ENCODE results near the gene HNRNPA3. TPM values are rescaled to one million over a fixed set of nuclear protein-coding genes. Genes with fewer than 3 reads are reported as not detected.
"Not testable (repeated sequence)": the region's sequence is repeated elsewhere in the genome, so short reads cannot be mapped to it uniquely, and the experiment has no call there.

HNRNPA3 gene
- total and polyA plus RNA-seq, 10 of the 15 experiments (the other 5 are each of a cell fraction or from before 2014, with no cell fraction given) = 40.4 to 343 (median 206) TPM

- H3K4me3 ChIP-seq = peak overlapping the region; percentile 72
- ChIA-PET POLR2A (interaction anchor here (1.0 to 6.7 kb wide), 13 partner anchors 7 to 101 kb away, joined by 5 to 76 read pairs (median 12); partner anchors contain the start of gene HNRNPA3), CTCF (interaction anchor here (0.6 to 14.2 kb wide), 19 partner anchors 7 to 712 kb away, joined by 3 to 213 read pairs (median 6); no protein-coding TSS in a partner anchor), RAD21 (ENCODE audit: unreplicated experiment) (interaction anchor here (0.7 to 6.2 kb wide), 13 partner anchors 10 to 150 kb away, joined by 3 to 166 read pairs (median 12); no protein-coding TSS in a partner anchor), SMC1A (ENCODE audit: uncharacterized antibody, unreplicated experiment) (interaction anchor here (0.6 to 8.5 kb wide), 15 partner anchors 8 to 127 kb away, joined by 3 to 140 read pairs (median 6); partner anchors contain the start of gene HNRNPA3)
- BruUV-seq (replicated peaks) = no TSS peak
- peaks cover 33% of the 10 kb centered on the region for H3K79me2 ChIP-seq (ENCODE audit: control insufficient read depth, insufficient read depth, low read length)
- TF ChIP-seq RUNX3 (IDR thresholded peaks at IDR 0.05; ENCODE audit: low read length) = peak; percentile 80
- 0 out of 2 replicates have a peak, but pooled peaks have one; percentile 7 for TF ChIP-seq RB1 (IDR thresholded peaks at IDR 0.05; ENCODE audit: borderline replicate concordance)
- TF ChIP-seq FOXM1 (IDR thresholded peaks at IDR 0.05; ENCODE audit: low read depth, low read length) = peak; percentile 38; the same call in 1 of the 2 replicates
- TF ChIP-seq, protein P1, sequence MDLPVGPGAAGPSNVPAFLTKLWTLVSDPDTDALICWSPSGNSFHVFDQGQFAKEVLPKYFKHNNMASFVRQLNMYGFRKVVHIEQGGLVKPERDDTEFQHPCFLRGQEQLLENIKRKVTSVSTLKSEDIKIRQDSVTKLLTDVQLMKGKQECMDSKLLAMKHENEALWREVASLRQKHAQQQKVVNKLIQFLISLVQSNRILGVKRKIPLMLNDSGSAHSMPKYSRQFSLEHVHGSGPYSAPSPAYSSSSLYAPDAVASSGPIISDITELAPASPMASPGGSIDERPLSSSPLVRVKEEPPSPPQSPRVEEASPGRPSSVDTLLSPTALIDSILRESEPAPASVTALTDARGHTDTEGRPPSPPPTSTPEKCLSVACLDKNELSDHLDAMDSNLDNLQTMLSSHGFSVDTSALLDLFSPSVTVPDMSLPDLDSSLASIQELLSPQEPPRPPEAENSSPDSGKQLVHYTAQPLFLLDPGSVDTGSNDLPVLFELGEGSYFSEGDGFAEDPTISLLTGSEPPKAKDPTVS (IDR thresholded peaks at IDR 0.05; ENCODE audit: low read depth, low read length) = no peak
- intact Hi-C loops (cut with micrococcal nuclease; ENCODE audit: unreplicated experiment) (loop anchor here (2.0 to 10.0 kb wide), 2 partner anchors 15 to 129 kb away; partner anchors contain the start of gene AGPS), in situ Hi-C loops (cut with MboI) (no loop called here)
- no peaks in the 10 kb centered on the region for H4K20me1 ChIP-seq (ENCODE audit: control insufficient read depth, insufficient read depth)
- no peaks in the 10 kb centered on the region for H3K36me3 ChIP-seq (ENCODE audit: control insufficient read depth in 2 of 2, insufficient read depth in 2 of 2, low read length in 1 of 2)
- 0 out of 3 replicates have a peak, but pooled peaks have one; percentile 1 for ATAC-seq
- H2AFZ ChIP-seq (ENCODE audit: control insufficient read depth, low read depth, low read length) = peak overlapping the region; percentile 4
- peak overlapping the region; percentile 99; the same call in 1 of the 2 replicates for H3K27ac ChIP-seq (ENCODE audit: control insufficient read depth, insufficient read depth)
- H3K9ac ChIP-seq (ENCODE audit: control insufficient read depth, insufficient read depth, low read length) = peak overlapping the region; percentile 99
- no peak for DNase-seq (ENCODE audit: low read depth, low spot score)
- H3K4me1 ChIP-seq (ENCODE audit: control insufficient read depth, insufficient read depth, low read length) = peaks cover 12% of the 10 kb centered on the region
- 47% methylated on average over 4 of the region's 4 CpGs for WGBS (ENCODE audit: insufficient coverage, insufficient replicate concordance, low lambda C conversion rate, missing lambda C conversion rate)
- H3K4me2 ChIP-seq (ENCODE audit: control insufficient read depth, insufficient read depth) = peak overlapping the region; percentile 99
- FAIRE-seq = peak; percentile 27
- H3K9me3 ChIP-seq (replicated peaks; ENCODE audit: control insufficient read depth, insufficient read depth, low read length) = no peaks in the 10 kb centered on the region
- H3K27me3 ChIP-seq (replicated peaks in 1 of 2; ENCODE audit: control insufficient read depth in 2 of 2, insufficient read depth in 2 of 2, low read length in 1 of 2) = no peaks in the 10 kb centered on the region
Measured at GRCh38 chr2:177265824-177266817, 53.5 kb downstream of the HNRNPA3 start.

DNA sequence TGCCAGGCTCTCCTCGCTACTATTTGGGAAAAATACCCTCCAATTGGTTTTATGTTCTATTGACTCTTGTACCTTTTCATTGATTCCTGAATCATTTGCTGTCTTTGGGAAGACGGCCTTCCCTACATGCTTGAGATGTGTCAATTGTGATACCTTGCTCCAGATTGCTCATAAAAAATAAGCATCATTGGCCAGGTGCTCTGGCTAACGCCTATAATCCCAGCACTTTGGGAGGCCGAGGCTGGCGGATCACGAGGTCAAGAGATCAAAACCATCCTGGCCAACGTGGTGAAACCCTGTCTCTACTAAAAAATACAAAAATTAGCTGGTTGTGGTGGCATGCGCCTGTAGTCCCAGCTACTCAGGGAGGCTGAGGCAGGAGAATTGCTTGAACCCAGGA is 54.4 kb downstream of the HNRNPA3 start:
- not testable (repeated sequence) for H3K9ac ChIP-seq (ENCODE audit: control insufficient read depth, insufficient read depth, low read length); H3K4me2 ChIP-seq (ENCODE audit: control insufficient read depth, insufficient read depth)

More for the DNA sequence above, 54.4 kb downstream of the HNRNPA3 start:
- peaks cover 12% of the 10 kb centered on the region for H3K4me1 ChIP-seq (ENCODE audit: control insufficient read depth, insufficient read depth, low read length)
- POLR2A ChIA-PET = interaction anchor here (1.0 to 4.8 kb wide), 2 partner anchors 102 kb away, joined by 3 to 74 read pairs; no protein-coding TSS in a partner anchor
- CTCF ChIA-PET = interaction anchor here (1.5 to 14.2 kb wide), 8 partner anchors 10 to 103 kb away, joined by 4 to 213 read pairs (median 28); no protein-coding TSS in a partner anchor
- H3K36me3 ChIP-seq (ENCODE audit: control insufficient read depth in 2 of 2, insufficient read depth in 2 of 2, low read length in 1 of 2); H4K20me1 ChIP-seq (ENCODE audit: control insufficient read depth, insufficient read depth); H3K27me3 ChIP-seq (replicated peaks in 1 of 2; ENCODE audit: control insufficient read depth in 2 of 2, insufficient read depth in 2 of 2, low read length in 1 of 2); in situ Hi-C loops (cut with MboI); BruUV-seq (replicated peaks); FAIRE-seq; DNase-seq (ENCODE audit: low read depth, low spot score); ATAC-seq; H3K27ac ChIP-seq (ENCODE audit: control insufficient read depth, insufficient read depth); H2AFZ ChIP-seq (ENCODE audit: control insufficient read depth, low read depth, low read length); H3K9me3 ChIP-seq (replicated peaks; ENCODE audit: control insufficient read depth, insufficient read depth, low read length); H3K4me3 ChIP-seq: not testable (repeated sequence)
- H3K79me2 ChIP-seq (ENCODE audit: control insufficient read depth, insufficient read depth, low read length) = peaks cover 25% of the 10 kb centered on the region
- intact Hi-C loops (cut with micrococcal nuclease; ENCODE audit: unreplicated experiment) = loop anchor here (10.0 kb wide), 1 partner anchor 128 kb away; the partner anchor contains the start of gene AGPS
- RAD21 ChIA-PET (ENCODE audit: unreplicated experiment) = interaction anchor here (0.7 to 6.2 kb wide), 5 partner anchors 22 to 496 kb away, joined by 3 to 166 read pairs (median 32); no protein-coding TSS in a partner anchor
- SMC1A ChIA-PET (ENCODE audit: uncharacterized antibody, unreplicated experiment) = interaction anchor here (1.7 to 8.5 kb wide), 7 partner anchors 10 to 103 kb away, joined by 3 to 140 read pairs (median 11); partner anchors contain the start of gene HNRNPA3
- 98% methylated on average over 8 of the region's 8 CpGs for WGBS (ENCODE audit: insufficient coverage, insufficient replicate concordance, low lambda C conversion rate, missing lambda C conversion rate)
